Trophoblast cell (in vitro differentiated cells and primary cell): ENCODE results near the gene ABCB1.

Experiments used
- DNase-seq, 2 donors: peaks; one replicate each; pipeline ENCODE4 v3.0.0-alpha.2; 2016
- H2AFZ ChIP-seq: 2 replicates; pipeline ENCODE4 v1.6.1; 2013; ENCODE audit warnings: low read length, moderate library complexity, mild to moderate bottlenecking; ENCODE audit not compliant: insufficient read depth, poor library complexity
- H2AK5ac ChIP-seq: 2 replicates; pipeline ENCODE4 v1.6.1; 2013; ENCODE audit warnings: mild to moderate bottlenecking, low read length
- H2BK120ac ChIP-seq: 2 replicates; pipeline ENCODE4 v1.6.1; 2013; ENCODE audit warnings: low read length, mild to moderate bottlenecking, moderate library complexity; ENCODE audit not compliant: insufficient read depth, poor library complexity
- H2BK12ac ChIP-seq: 2 replicates; pipeline ENCODE4 v1.6.1; 2013; ENCODE audit warnings: mild to moderate bottlenecking, low read length, moderate library complexity
- H2BK5ac ChIP-seq: 2 replicates; pipeline ENCODE4 v1.6.1; 2013; ENCODE audit warnings: low read length, low read depth, moderate library complexity, mild to moderate bottlenecking; ENCODE audit not compliant: poor library complexity
- H3K14ac ChIP-seq: 2 replicates; pipeline ENCODE4 v1.6.1; 2013; ENCODE audit warnings: mild to moderate bottlenecking, low read length
- H3K18ac ChIP-seq: 2 replicates; pipeline ENCODE4 v1.6.1; 2013; ENCODE audit warnings: mild to moderate bottlenecking, low read length
- H3K23ac ChIP-seq: 2 replicates; pipeline ENCODE4 v1.6.1; 2013; ENCODE audit warnings: low read length
- H3K27ac ChIP-seq: 2 replicates; pipeline ENCODE4 v1.5.1; 2013; ENCODE audit warnings: low read depth, mild to moderate bottlenecking, inconsistent platforms, low read length, moderate library complexity
- H3K27me3 ChIP-seq: 2 replicates; pipeline ENCODE4 v1.6.1; 2013; ENCODE audit warnings: inconsistent platforms, mild to moderate bottlenecking, low read length, moderate library complexity; ENCODE audit not compliant: insufficient read depth
- H3K36me3 ChIP-seq, 2 experiments: 1 replicate in 1 of 2; 2 replicates in 1 of 2; pipeline ENCODE4 v1.6.1; 2013; ENCODE audit warnings: low read length in 2 of 2, mild to moderate bottlenecking in 2 of 2, moderate library complexity in 1 of 2; ENCODE audit not compliant: insufficient read depth in 2 of 2, control insufficient read depth in 1 of 2
- H3K4ac ChIP-seq: 2 replicates; pipeline ENCODE4 v1.6.1; 2013; ENCODE audit warnings: low read depth, mild to moderate bottlenecking, low read length, moderate library complexity
- H3K4me1 ChIP-seq, 2 experiments: 1 replicate in 1 of 2; 2 replicates in 1 of 2; pipeline ENCODE4 v1.6.1; 2013; ENCODE audit warnings: low read length in 2 of 2, mild to moderate bottlenecking in 2 of 2, moderate library complexity in 1 of 2; ENCODE audit not compliant: insufficient read depth in 2 of 2, control insufficient read depth in 1 of 2
- H3K4me2 ChIP-seq: 2 replicates; pipeline ENCODE4 v1.6.1; 2013; ENCODE audit warnings: inconsistent platforms, mild to moderate bottlenecking, low read length, moderate library complexity
- H3K4me3 ChIP-seq: 2 replicates; pipeline ENCODE4 v1.5.1; 2013; ENCODE audit warnings: mild to moderate bottlenecking, low read depth, low read length, inconsistent platforms
- H3K79me1 ChIP-seq: one replicate; pipeline ENCODE4 v1.6.1; 2013; ENCODE audit warnings: low read length
- H3K79me2 ChIP-seq: 2 replicates; pipeline ENCODE4 v1.6.1; 2013; ENCODE audit warnings: low read length, mild to moderate bottlenecking; ENCODE audit not compliant: control insufficient read depth, insufficient read depth, poor library complexity
- H3K9ac ChIP-seq: 2 replicates; pipeline ENCODE4 v1.6.1; 2013; ENCODE audit warnings: mild to moderate bottlenecking, low read length
- H3K9me3 ChIP-seq: 2 replicates; pipeline ENCODE4 v1.6.1; 2013; ENCODE audit warnings: low read depth, mild to moderate bottlenecking, control low read depth, inconsistent platforms, low read length; ENCODE audit not compliant: insufficient read depth
- H4K12ac ChIP-seq: 2 replicates; pipeline ENCODE4 v1.6.1; 2013; ENCODE audit warnings: low read depth, mild to moderate bottlenecking, low read length, moderate library complexity
- H4K8ac ChIP-seq: 2 replicates; pipeline ENCODE4 v1.6.1; 2013; ENCODE audit warnings: low read depth, mild to moderate bottlenecking, low read length, moderate library complexity
- H4K91ac ChIP-seq: one replicate; pipeline ENCODE4 v1.6.1; 2013; ENCODE audit warnings: low read depth, mild to moderate bottlenecking, low read length, moderate library complexity
- WGBS: extraction: QIAGEN DNeasy Blood & Tissue Kit; methylation state at CpG from one replicate; pipeline ENCODE4 v1.1.7; 2013; ENCODE audit warnings: missing lambda C conversion rate; ENCODE audit not compliant: insufficient read length, insufficient coverage; ENCODE audit errors: extremely low coverage; 5-methylcytosine and 5-hydroxymethylcytosine counted together

ABCB1 gene

DNA sequence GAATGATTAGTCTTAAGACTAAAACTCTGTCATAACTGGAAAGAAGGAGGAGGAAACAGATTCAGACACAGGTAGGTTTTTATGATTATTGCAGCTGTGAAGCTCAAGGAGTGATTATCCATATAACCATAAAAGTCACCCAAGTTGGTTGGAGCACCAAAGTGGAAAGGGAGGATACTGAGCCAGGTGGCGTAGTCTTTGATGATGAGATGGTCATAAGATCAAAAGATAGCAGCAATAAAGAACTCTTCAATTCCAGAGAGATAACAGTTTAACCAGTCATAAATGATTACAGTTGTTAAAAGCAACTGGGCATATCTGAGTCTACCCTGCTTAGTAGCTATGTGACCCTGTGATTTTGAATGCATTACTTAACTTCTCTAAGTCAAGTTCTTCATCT is 8.4 kb downstream of the ABCB1 start:
- no peak overlapping the region for H2BK5ac ChIP-seq
- no peak overlapping the region for H3K4ac ChIP-seq
- DNase-seq: no peak
- no peak overlapping the region for H2BK120ac ChIP-seq
- H3K27me3 ChIP-seq: no peaks in the 10 kb centered on the region
- H3K36me3 ChIP-seq: no peaks in the 10 kb centered on the region
- no CpG with 5 or more reads among the region's 1 CpG for WGBS
- H3K14ac ChIP-seq: no peak overlapping the region
- H3K9me3 ChIP-seq: no peaks in the 10 kb centered on the region
- H4K12ac ChIP-seq: no peak overlapping the region
- H3K4me3 ChIP-seq: no peak overlapping the region
- H3K79me1 ChIP-seq: no peaks in the 10 kb centered on the region
- H3K18ac ChIP-seq: no peak overlapping the region
- H3K4me1 ChIP-seq: no peaks in the 10 kb centered on the region
- no peaks in the 10 kb centered on the region for H3K79me2 ChIP-seq
- H3K9ac ChIP-seq: no peak overlapping the region
- no peak overlapping the region for H2BK12ac ChIP-seq
- H2AK5ac ChIP-seq: no peak overlapping the region
- H4K91ac ChIP-seq: no peak overlapping the region
- H3K23ac ChIP-seq: no peak overlapping the region
- H3K4me2 ChIP-seq: no peak overlapping the region
- no peak overlapping the region for H4K8ac ChIP-seq
- no peak overlapping the region for H3K27ac ChIP-seq
- H2AFZ ChIP-seq: no peak overlapping the region

GRCh38 chr7:87591211-87591610 is 9.5 kb downstream of the ABCB1 start:
- Histone ChIP-seq H2AFZ (no peak overlapping the region), H3K4ac (no peak overlapping the region), H3K79me1 (no peaks in the 10 kb centered on the region), H4K12ac (no peak overlapping the region), H3K4me2 (no peak overlapping the region), H3K4me1 (no peaks in the 10 kb centered on the region), H2BK120ac (no peak overlapping the region), H3K9ac (no peak overlapping the region), H2BK5ac (no peak overlapping the region), H2BK12ac (no peak overlapping the region), H3K23ac (no peak overlapping the region), H3K27me3 (no peaks in the 10 kb centered on the region), H3K14ac (no peak overlapping the region), H4K8ac (no peak overlapping the region), H3K79me2 (no peaks in the 10 kb centered on the region), H3K36me3 (no peaks in the 10 kb centered on the region), H4K91ac (no peak overlapping the region), H2AK5ac (no peak overlapping the region), H3K9me3 (no peaks in the 10 kb centered on the region), H3K4me3 (no peak overlapping the region), H3K27ac (no peak overlapping the region), H3K18ac (no peak overlapping the region)
- no CpG with 5 or more reads among the region's 5 CpGs for WGBS
- peak in 1 of 2 donors; percentile 24 for DNase-seq

GRCh38 chr7:87590578-87590977 is 10.1 kb downstream of the ABCB1 start:
- Histone ChIP-seq H4K91ac (no peak overlapping the region), H3K79me1 (no peaks in the 10 kb centered on the region), H2BK12ac (no peak overlapping the region), H2AK5ac (no peak overlapping the region), H2AFZ (no peak overlapping the region), H3K9ac (no peak overlapping the region), H3K9me3 (no peaks in the 10 kb centered on the region), H3K36me3 (no peaks in the 10 kb centered on the region), H4K12ac (no peak overlapping the region), H2BK5ac (no peak overlapping the region), H3K4me3 (no peak overlapping the region), H3K4ac (no peak overlapping the region), H3K27me3 (no peaks in the 10 kb centered on the region), H3K14ac (no peak overlapping the region), H2BK120ac (no peak overlapping the region), H3K23ac (no peak overlapping the region), H3K18ac (no peak overlapping the region), H3K4me1 (no peaks in the 10 kb centered on the region), H4K8ac (no peak overlapping the region), H3K27ac (no peak overlapping the region), H3K79me2 (no peaks in the 10 kb centered on the region), H3K4me2 (no peak overlapping the region)
- DNase-seq: no peak

- H3K27me3 ChIP-seq: no peaks in the 10 kb centered on the region
- H3K79me1 ChIP-seq: no peaks in the 10 kb centered on the region
- H3K4me2 ChIP-seq: no peak overlapping the region
- no peak overlapping the region for H3K23ac ChIP-seq
- H3K4ac ChIP-seq: no peak overlapping the region
- no peak for DNase-seq
- H3K4me3 ChIP-seq: no peak overlapping the region
- H3K9ac ChIP-seq: no peak overlapping the region
- H2BK120ac ChIP-seq: no peak overlapping the region
- no peak overlapping the region for H3K18ac ChIP-seq
- H3K27ac ChIP-seq: no peak overlapping the region
- no peak overlapping the region for H2BK5ac ChIP-seq
- H4K8ac ChIP-seq: no peak overlapping the region
- no peaks in the 10 kb centered on the region for H3K79me2 ChIP-seq
- no peak overlapping the region for H4K12ac ChIP-seq
- H3K4me1 ChIP-seq: no peaks in the 10 kb centered on the region
- no peak overlapping the region for H4K91ac ChIP-seq
- H3K36me3 ChIP-seq: no peaks in the 10 kb centered on the region
- no peak overlapping the region for H2BK12ac ChIP-seq
- no peak overlapping the region for H2AK5ac ChIP-seq
- H2AFZ ChIP-seq: no peak overlapping the region
- WGBS: no CpG with 5 or more reads among the region's 1 CpG
- H3K14ac ChIP-seq: no peak overlapping the region
- H3K9me3 ChIP-seq: no peaks in the 10 kb centered on the region
These were observed 11.1 kb downstream of the ABCB1 start for GRCh38 chr7:87589631-87590030.
